Subcutaneous adipose tissue (tissue), 4 donors: Measurements from ENCODE around the gene SNX11. TPM values are rescaled to one million over a fixed set of nuclear protein-coding genes. Genes with fewer than 3 reads are reported as not detected.

Experiments
- CTCF ChIP-seq: fragments of 450-650 bp; IDR thresholded peaks from one replicate; pipeline ENCODE4 v1.5.1; 2016; ENCODE audit warnings: low read depth, mild to moderate bottlenecking, control low read depth, antibody characterized with exemption, moderate library complexity
- total RNA-seq, 4 donors: library from RNA; depleted of rRNA; stranded (reverse); fragments of >200 nt; gene quantifications; one replicate each; pipeline ENCODE4 v1.1.0, GENCODE V29; 2016

SNX11 gene
- total RNA-seq, 4 donors from 2014 or later, result 11.9 to 30.9 (median 15.2) TPM

- no peak for TF ChIP-seq CTCF
These were observed 20.8 kb downstream of the SNX11 start for GRCh38 chr17:48128400-48128799.

GRCh38 chr17:48129981-48130380, 22.4 kb downstream of the SNX11 start:
- no peak for TF ChIP-seq CTCF

- TF ChIP-seq CTCF, result no peak
These were observed 23.8 kb downstream of the SNX11 start for GRCh38 chr17:48131216-48131824.

GRCh38 chr17:48132385-48132784, 24.8 kb downstream of the SNX11 start:
- no peak for TF ChIP-seq CTCF

- TF ChIP-seq CTCF, result no peak
These were observed 27.4 kb downstream of the SNX11 start for GRCh38 chr17:48134912-48135480.

- no peak for TF ChIP-seq CTCF
These were observed 30.1 kb downstream of the SNX11 start for GRCh38 chr17:48137656-48138055.

GRCh38 chr17:48139944-48140343, 32.4 kb downstream of the SNX11 start:
- no peak for TF ChIP-seq CTCF
